K562 (cell line): ENCODE results near the gene MPG. TPM values are rescaled to one million over a fixed set of nuclear protein-coding genes. Genes with fewer than 3 reads are reported as not detected.
A peak's percentile ranks its signal among the peaks of the same experiment; 100 is the strongest.

Source experiments
- ATAC-seq: fragments of 200-7000 bp; cut with Tn5 transposase; 3 replicates; pipeline ENCODE4 v1.9.1; 2020; ENCODE audit warnings: moderate library complexity
- BruUV-seq: library from RNA; stranded (reverse); fragments of 400-500 nt; replicated peaks from 2 replicates; lab custom pipeline; 2021; lab: Mats Ljungman, UMichigan
- CTCF ChIA-PET: fragments of 300-600 bp; formaldehyde crosslinking; extraction: SDS; loops from one replicate; lab custom pipeline; 2021; ENCODE audit warnings: low intra/inter-chr PET ratio; lab: Yijun Ruan, JAX
- POLR2A ChIA-PET: fragments of 300-600, 350-650 bp; sonication (Branson Sonifier 250); formaldehyde crosslinking; extraction: SDS; loops from one replicate; lab custom pipeline; 2021; ENCODE audit warnings: antibody characterized with exemption, inconsistent platforms; lab: Yijun Ruan, JAX
- DNase-seq, 4 experiments: peaks; one replicate each; pipeline versions ENCODE4 v3.0.0 to v3.0.0-alpha.2; 2011 to 2018; ENCODE audit warnings: low spot score in 3 of 4, mixed read lengths in 3 of 4; ENCODE audit errors: extremely low read depth in 1 of 4
- FAIRE-seq: peaks from 2 replicates; lab custom pipeline; 2011; peaks lifted over from hg19 to GRCh38; lab: Jason Lieb, UNC
- H2AFZ ChIP-seq: 2 replicates; pipeline ENCODE4 v1.6.0; 2011; ENCODE audit warnings: low read depth, low read length, control low read depth, inconsistent platforms
- H3K27ac ChIP-seq: fragments of 200-600 bp; 3 replicates; pipeline ENCODE4 v1.8.0; 2011; ENCODE audit warnings: low read depth, mild to moderate bottlenecking, control low read depth, inconsistent platforms, low read length, moderate library complexity, mixed read lengths; ENCODE audit errors: extremely low read depth
- H3K27me3 ChIP-seq, 2 experiments: fragments of 300-600 bp in 1 of 2; 2 replicates in 1 of 2; 3 replicates in 1 of 2; pipeline versions ENCODE4 v1.6.0 to v1.8.0; 2011; ENCODE audit warnings: inconsistent platforms in 2 of 2, low read length in 2 of 2, mild to moderate bottlenecking in 1 of 2, mixed read lengths in 1 of 2, moderate library complexity in 1 of 2; ENCODE audit not compliant: control insufficient read depth in 2 of 2, insufficient read depth in 2 of 2
- H3K36me3 ChIP-seq: fragments of 300-600 bp; 3 replicates; pipeline ENCODE4 v1.8.0; 2011; ENCODE audit warnings: mild to moderate bottlenecking, low read length, inconsistent platforms; ENCODE audit not compliant: control insufficient read depth, insufficient read depth
- H3K4me1 ChIP-seq, 2 experiments: fragments of 200-600 bp in 1 of 2; replicated peaks in 1 of 2; 2 replicates in 1 of 2; 3 replicates in 1 of 2; pipeline versions ENCODE4 v1.5.1 to v1.8.0; 2011; ENCODE audit warnings: inconsistent platforms in 2 of 2, low read length in 2 of 2, mild to moderate bottlenecking in 1 of 2, mixed read lengths in 1 of 2, moderate library complexity in 1 of 2; ENCODE audit not compliant: control insufficient read depth in 2 of 2, insufficient read depth in 2 of 2
- H3K4me2 ChIP-seq: 2 replicates; pipeline ENCODE4 v1.6.1; 2011; ENCODE audit warnings: low read length, control low read depth, inconsistent platforms, mixed read lengths; ENCODE audit not compliant: insufficient read depth
- H3K4me3 ChIP-seq: fragments of 200-600 bp; sonication (generic), shearing (Covaris generic); 2 replicates; pipeline ENCODE4 v1.5.1; 2016; ENCODE audit warnings: control low read depth, inconsistent platforms
- H3K79me2 ChIP-seq: fragments of 200-600 bp; 3 replicates; pipeline ENCODE4 v1.8.0; 2011; ENCODE audit warnings: low read length, inconsistent platforms; ENCODE audit not compliant: control insufficient read depth, insufficient read depth
- H3K9ac ChIP-seq, 2 experiments: 2 replicates each; pipeline versions ENCODE4 v1.6.0 to v1.6.1; 2011; ENCODE audit warnings: low read depth in 2 of 2, low read length in 2 of 2, control low read depth in 1 of 2, inconsistent platforms in 1 of 2, mild to moderate bottlenecking in 1 of 2, mixed read lengths in 1 of 2; ENCODE audit not compliant: insufficient read depth in 1 of 2
- H3K9me1 ChIP-seq: one replicate; pipeline ENCODE4 v1.6.0; 2011; ENCODE audit warnings: inconsistent platforms, mild to moderate bottlenecking, low read length, moderate library complexity; ENCODE audit not compliant: control insufficient read depth, insufficient read depth
- H3K9me3 ChIP-seq: replicated peaks from 2 replicates; pipeline ENCODE4 v1.5.1; 2011; ENCODE audit warnings: low read depth, low read length, inconsistent platforms; ENCODE audit not compliant: control insufficient read depth, insufficient read depth
- H4K20me1 ChIP-seq: replicated peaks from 2 replicates; pipeline ENCODE4 v1.6.1; 2011; ENCODE audit warnings: low read length, inconsistent platforms, mixed read lengths; ENCODE audit not compliant: control insufficient read depth, insufficient read depth
- DNMT1 ChIP-seq: fragments of 450-650 bp; IDR thresholded peaks from 2 replicates; pipeline ENCODE4 v1.6.1; 2016; ENCODE audit warnings: antibody characterized with exemption, mild to moderate bottlenecking
- ELF4 ChIP-seq: fragments of 450-650 bp; formaldehyde crosslinking; IDR thresholded peaks from 2 replicates; pipeline ENCODE4 v1.4.0; 2022; ENCODE audit warnings: missing genetic modification characterization
- FOXA3 ChIP-seq, 2 experiments: fragments of 450-650 bp in 1 of 2; sonication (generic) in 1 of 2; formaldehyde crosslinking; IDR thresholded peaks in 1 of 2; conservative IDR thresholded peaks in 1 of 2; 2 replicates each; pipeline versions ENCODE4 v1.4.0 to v1.8.0; 2020 to 2022; ENCODE audit warnings: mild to moderate bottlenecking in 2 of 2, missing genetic modification reagents in 1 of 2
- HEY1 ChIP-seq: fragments of 250-450 bp; sonication (Bioruptor Pico); IDR thresholded peaks from 2 replicates; pipeline ENCODE4 v1.5.0; 2020; ENCODE audit warnings: mild to moderate bottlenecking, moderate library complexity, borderline replicate concordance
- HNRNPUL1 ChIP-seq: fragments of 200-400 bp; formaldehyde crosslinking; IDR thresholded peaks from 2 replicates; pipeline ENCODE4 v1.6.1; 2017; ENCODE audit warnings: low read length
- IRF2 ChIP-seq: sonication (generic); formaldehyde crosslinking; IDR thresholded peaks from 2 replicates; pipeline ENCODE4 v1.8.1; 2022; ENCODE audit warnings: mild to moderate bottlenecking, missing genetic modification reagents
- MYC ChIP-seq, 2 experiments: fragments of 250-450 bp in 1 of 2; sonication (Bioruptor Pico) in 1 of 2; IDR thresholded peaks; 2 replicates each; pipeline versions ENCODE4 v1.5.1 to v1.6.1; 2012 to 2021; ENCODE audit warnings: low read depth in 2 of 2, borderline replicate concordance in 1 of 2, improper control_type of control experiment in 1 of 2, low read length in 1 of 2, mild to moderate bottlenecking in 1 of 2, moderate library complexity in 1 of 2
- PCBP1 ChIP-seq: fragments of 200-400 bp; formaldehyde crosslinking; IDR thresholded peaks from 2 replicates; pipeline ENCODE4 v1.6.1; 2018; ENCODE audit warnings: mild to moderate bottlenecking, low read depth, low read length; ENCODE audit not compliant: poor library complexity, severe bottlenecking
- PHF20 ChIP-seq: fragments of 450-650 bp; IDR thresholded peaks from 2 replicates; pipeline ENCODE4 v1.6.1; 2018; ENCODE audit not compliant: partially characterized antibody
- POLR2AphosphoS5 ChIP-seq: IDR thresholded peaks from 2 replicates; pipeline ENCODE4 v1.6.1; 2011; ENCODE audit warnings: mild to moderate bottlenecking, low read depth, low read length, moderate library complexity; ENCODE audit not compliant: control insufficient read depth, insufficient read depth
- POLR2G ChIP-seq: fragments of 200-400 bp; formaldehyde crosslinking; IDR thresholded peaks from 2 replicates; pipeline ENCODE4 v1.6.1; 2017; ENCODE audit warnings: low read depth, mild to moderate bottlenecking, antibody characterized with exemption, low read length, moderate library complexity
- RNF2 ChIP-seq: sonication (generic); IDR thresholded peaks from 2 replicates; pipeline ENCODE4 v1.6.1; 2016
- SUPT5H ChIP-seq: fragments of 450-650 bp; IDR thresholded peaks from 2 replicates; pipeline ENCODE4 v1.6.1; 2016
- TSC22D4 ChIP-seq: fragments of 450-650 bp; IDR thresholded peaks from 2 replicates; pipeline ENCODE4 v1.6.1; 2016; ENCODE audit warnings: missing genetic modification characterization, missing biosample characterization, control low read depth
- ZNF146 ChIP-seq: IDR thresholded peaks from one replicate; pipeline ENCODE4 v1.6.1; 2018; ENCODE audit warnings: missing compliant biosample characterization; ENCODE audit not compliant: unreplicated experiment
- ZNF561 ChIP-seq: fragments of 450-650 bp; formaldehyde crosslinking; conservative IDR thresholded peaks from 2 replicates; pipeline ENCODE4 v1.4.0; 2020; ENCODE audit warnings: mild to moderate bottlenecking, moderate library complexity
- WGBS: fragments of 100-300 bp; shearing (Covaris generic); methylation state at CpG from one replicate; pipeline ENCODE4 v1.1.6; 2016; ENCODE audit warnings: low coverage, mixed read lengths; ENCODE audit not compliant: insufficient coverage; ENCODE audit errors: missing lambda C conversion rate; 5-methylcytosine and 5-hydroxymethylcytosine counted together
- in situ Hi-C: fragments of 300-500 bp; cut with MboI; formaldehyde crosslinking; loops from 4 replicates; pipeline ENCODE4 v1.15.0; 2018; ENCODE audit warnings: inconsistent platforms, mixed read lengths
- intact Hi-C: fragments of 100-400 bp; cut with micrococcal nuclease; formaldehyde crosslinking; loops from 2 replicates; pipeline ENCODE4 v1.14.2; 2022
- polyA plus RNA-seq, 8 experiments: library from polyadenylated mRNA; depleted of rRNA in 4 of 8; stranded (reverse) in 5 of 8; unstranded in 3 of 8; fragments of >200 nt; fragmentation: Nextera tagmentation in 2 of 8; fragmentation: Illumina TruSeq in 1 of 8; extraction: Ambion mirVana in 2 of 8; extraction: Trizol in 1 of 8; gene quantifications; 2 replicates each; pipeline versions ENCODE4 v1.2.1 to v1.2.3, GENCODE V29; 2011 to 2014; ENCODE audit warnings: inconsistent platforms in 1 of 8, missing spikeins in 1 of 8
- total RNA-seq, 7 experiments: library from RNA; depleted of rRNA in 6 of 7; stranded (reverse); fragments of >200 nt in 6 of 7; fragmentation: Illumina TruSeq in 2 of 7; extraction: Trizol in 2 of 7; gene quantifications; 2 replicates each; pipeline versions ENCODE4 v1.2.1 to v1.2.3, GENCODE V29; 2011 to 2021; ENCODE audit warnings: low replicate concordance in 1 of 7
- TF ChIP-seq, protein P1 (sequence below): fragments of 250-450 bp; sonication (Bioruptor Pico); IDR thresholded peaks from 2 replicates; pipeline ENCODE4 v1.5.0; 2020; ENCODE audit warnings: mild to moderate bottlenecking
- TF ChIP-seq, protein P2 (sequence below): fragments of 250-450 bp; sonication (Bioruptor Pico); IDR thresholded peaks from 2 replicates; pipeline ENCODE4 v1.8.0; 2021; ENCODE audit warnings: borderline replicate concordance, mild to moderate bottlenecking, moderate library complexity; ENCODE audit not compliant: poor library complexity, severe bottlenecking
- TF ChIP-seq, protein P3 (sequence below): fragments of 250-450 bp; sonication (Bioruptor Pico); IDR thresholded peaks from 2 replicates; pipeline ENCODE4 v1.5.0; 2022; ENCODE audit warnings: mild to moderate bottlenecking

MPG gene
- total and polyA plus RNA-seq, 9 of the 15 experiments (the other 6 are each of a cell fraction or from before 2014, with no cell fraction given), result 0.42 to 226 (median 36.2) TPM

DNA sequence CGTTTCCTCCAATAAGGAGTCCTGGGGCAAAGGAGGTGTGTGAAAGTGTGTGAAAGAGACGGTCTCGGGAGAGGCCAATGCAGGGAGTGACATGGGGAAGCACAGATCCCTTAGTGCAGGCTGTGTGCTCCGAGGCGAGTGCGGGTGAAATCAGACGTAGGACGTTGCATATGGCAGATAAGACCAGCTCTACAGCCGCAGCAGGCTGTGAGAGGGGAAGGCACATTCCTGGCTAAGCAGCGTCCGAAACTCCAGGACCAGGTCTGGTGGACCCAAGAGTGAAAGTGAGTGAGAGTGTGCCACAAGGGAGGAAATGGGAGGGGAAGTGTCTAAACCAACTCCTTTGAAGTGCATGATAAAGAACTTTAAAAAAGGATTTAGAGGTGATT, 36.0 kb upstream of the MPG start (continued):
- TF ChIP-seq, protein P1, sequence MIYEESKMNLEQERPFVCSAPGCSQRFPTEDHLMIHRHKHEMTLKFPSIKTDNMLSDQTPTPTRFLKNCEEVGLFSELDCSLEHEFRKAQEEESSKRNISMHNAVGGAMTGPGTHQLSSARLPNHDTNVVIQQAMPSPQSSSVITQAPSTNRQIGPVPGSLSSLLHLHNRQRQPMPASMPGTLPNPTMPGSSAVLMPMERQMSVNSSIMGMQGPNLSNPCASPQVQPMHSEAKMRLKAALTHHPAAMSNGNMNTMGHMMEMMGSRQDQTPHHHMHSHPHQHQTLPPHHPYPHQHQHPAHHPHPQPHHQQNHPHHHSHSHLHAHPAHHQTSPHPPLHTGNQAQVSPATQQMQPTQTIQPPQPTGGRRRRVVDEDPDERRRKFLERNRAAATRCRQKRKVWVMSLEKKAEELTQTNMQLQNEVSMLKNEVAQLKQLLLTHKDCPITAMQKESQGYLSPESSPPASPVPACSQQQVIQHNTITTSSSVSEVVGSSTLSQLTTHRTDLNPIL, result no peak
- TF ChIP-seq POLR2AphosphoS5 (no peak), MYC (IDR thresholded peaks at IDR 0.05; ENCODE audit: low read depth, low read length) (no peak), MYC (CRISPR knock-in tag; IDR thresholded peaks at IDR 0.05; ENCODE audit: borderline replicate concordance, low read depth) (no peak), SUPT5H (0 out of 2 replicates have a peak, but pooled peaks have one; percentile 1), RNF2 (no peak), PHF20 (no peak), IRF2 (CRISPR knock-in tag) (no peak), ZNF146 (CRISPR knock-in tag) (no peak)
- TF ChIP-seq, protein P2, sequence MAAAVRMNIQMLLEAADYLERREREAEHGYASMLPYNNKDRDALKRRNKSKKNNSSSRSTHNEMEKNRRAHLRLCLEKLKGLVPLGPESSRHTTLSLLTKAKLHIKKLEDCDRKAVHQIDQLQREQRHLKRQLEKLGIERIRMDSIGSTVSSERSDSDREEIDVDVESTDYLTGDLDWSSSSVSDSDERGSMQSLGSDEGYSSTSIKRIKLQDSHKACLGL, result no peak

DNA sequence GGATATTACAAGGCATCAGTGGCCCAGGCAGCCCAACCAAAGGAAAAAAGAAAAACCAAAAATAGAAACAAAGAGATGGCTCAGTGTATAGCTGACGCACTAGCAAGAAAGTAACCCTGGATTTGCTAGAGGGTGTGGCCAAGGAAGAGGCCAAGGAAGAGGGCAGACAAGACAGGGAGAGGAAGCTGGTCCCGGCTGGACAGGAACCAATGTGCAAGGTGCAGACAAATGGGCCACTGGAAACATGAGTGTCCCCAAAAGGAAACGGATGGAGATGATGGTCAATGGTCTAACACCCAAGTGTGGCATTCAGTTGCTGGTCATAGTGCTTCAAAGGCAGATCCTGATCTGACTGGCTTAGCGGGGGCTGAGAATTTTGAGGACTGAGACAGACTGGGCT, 35.3 kb upstream of the MPG start:
- Histone ChIP-seq H3K9me1 (peaks cover 3% of the 10 kb centered on the region), H3K79me2 (peaks cover 16% of the 10 kb centered on the region), H3K4me3 (no peak overlapping the region), H3K4me2 (peak overlapping the region; percentile 55; the same call in 1 of the 2 replicates), H3K9ac (no peak overlapping the region; a peak in 1 of 4 replicates), H3K9me3 (no peaks in the 10 kb centered on the region), H4K20me1 (peaks cover 21% of the 10 kb centered on the region), H2AFZ (no peak overlapping the region), H3K4me1 (peaks cover 18 to 30% of the 10 kb centered on the region in 2 experiments), H3K27me3 (no peaks in the 10 kb centered on the region), H3K27ac (no peak overlapping the region; the same call in 2 of the 3 replicates), H3K36me3 (peaks cover 81% of the 10 kb centered on the region)
- FAIRE-seq, result no peak
- in situ Hi-C loops, result no loop called here
- ChIA-PET CTCF (no interaction called here), POLR2A (interaction anchor here (0.6 to 1.4 kb wide), 2 partner anchors 11 to 49 kb away, joined by 3 to 6 read pairs; partner anchors contain the start of genes POLR3K and SNRNP25)
- intact Hi-C loops, result no loop called here
- 0 out of 3 replicates have a peak, but pooled peaks have one; percentile 10 for ATAC-seq
- no peak for DNase-seq
- WGBS, result 76% methylated on average over 4 of the region's 4 CpGs
- no TSS peak for BruUV-seq
- TF ChIP-seq DNMT1 (no peak), PCBP1 (no peak), ELF4 (no peak), FOXA3 (CRISPR knock-in tag; conservative IDR thresholded peaks at IDR 0.05 in 1 of 2, IDR thresholded peaks at IDR 0.05 in 1 of 2) (no peak), POLR2G (no peak), HNRNPUL1 (no peak), TSC22D4 (no peak), HEY1 (no peak), ZNF561 (CRISPR knock-in tag) (no peak), ZNF146 (CRISPR knock-in tag) (no peak)
- TF ChIP-seq, protein P3, sequence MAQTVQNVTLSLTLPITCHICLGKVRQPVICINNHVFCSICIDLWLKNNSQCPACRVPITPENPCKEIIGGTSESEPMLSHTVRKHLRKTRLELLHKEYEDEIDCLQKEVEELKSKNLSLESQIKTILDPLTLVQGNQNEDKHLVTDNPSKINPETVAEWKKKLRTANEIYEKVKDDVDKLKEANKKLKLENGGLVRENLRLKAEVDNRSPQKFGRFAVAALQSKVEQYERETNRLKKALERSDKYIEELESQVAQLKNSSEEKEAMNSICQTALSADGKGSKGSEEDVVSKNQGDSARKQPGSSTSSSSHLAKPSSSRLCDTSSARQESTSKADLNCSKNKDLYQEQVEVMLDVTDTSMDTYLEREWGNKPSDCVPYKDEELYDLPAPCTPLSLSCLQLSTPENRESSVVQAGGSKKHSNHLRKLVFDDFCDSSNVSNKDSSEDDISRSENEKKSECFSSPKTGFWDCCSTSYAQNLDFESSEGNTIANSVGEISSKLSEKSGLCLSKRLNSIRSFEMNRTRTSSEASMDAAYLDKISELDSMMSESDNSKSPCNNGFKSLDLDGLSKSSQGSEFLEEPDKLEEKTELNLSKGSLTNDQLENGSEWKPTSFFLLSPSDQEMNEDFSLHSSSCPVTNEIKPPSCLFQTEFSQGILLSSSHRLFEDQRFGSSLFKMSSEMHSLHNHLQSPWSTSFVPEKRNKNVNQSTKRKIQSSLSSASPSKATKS (CRISPR knock-in tag), result no peak
